MM.1S (cell line): ENCODE measurements around the gene NRXN3.

Experiments used
- CTCF ChIP-seq: fragments of 300-600 bp; sonication (generic); IDR thresholded peaks from 2 replicates; pipeline ENCODE4 v1.5.1; 2016; ENCODE audit warnings: antibody characterized with exemption, low read length, mixed read lengths
- EZH2 ChIP-seq: fragments of 300-600 bp; sonication (generic); optimal IDR thresholded peaks from 2 replicates; pipeline ENCODE3; 2017; ENCODE audit warnings: low read depth, mild to moderate bottlenecking, antibody characterized with exemption, low read length, mixed read lengths
- EZH2phosphoT487 ChIP-seq: fragments of 300-600 bp; sonication (generic); IDR thresholded peaks from 2 replicates; pipeline ENCODE4 v1.6.1; 2018; ENCODE audit warnings: antibody characterized with exemption, low read length

- TF ChIP-seq CTCF (no peak), EZH2 (no peak), EZH2phosphoT487 (no peak)
These were observed 1100.2 kb downstream of the NRXN3 start for GRCh38 chr14:79270361-79270760.
